ENCODE measurements around the gene RAD51B. TPM values are rescaled to one million over a fixed set of nuclear protein-coding genes. Genes with fewer than 3 reads are reported as not detected.

The RAD51B gene
- total RNA-seq, 3 donors from 2014 or later, result 10.6 to 77.6 (median 33.8) TPM

- no peaks in the 10 kb centered on the region for H3K9me3 ChIP-seq
- peaks cover 0 to 27% of the 10 kb centered on the region in 2 donors for H3K4me1 ChIP-seq
- H3K4me3 ChIP-seq, result no peak overlapping the region
- no peaks in the 10 kb centered on the region for H3K36me3 ChIP-seq
- TF ChIP-seq POLR2A (IDR thresholded peaks at IDR 0.05) (no peak), POLR2AphosphoS5 (IDR thresholded peaks at IDR 0.05) (no peak), CTCF (IDR thresholded peaks at IDR 0.05) (no peak)
- DNase-seq (ENCODE audit: low spot score in 2 of 2), result no peak
- H3K27me3 ChIP-seq, result no peaks in the 10 kb centered on the region
- intact Hi-C loops (cut with DNase I; ENCODE audit: low total_unique reads), result no loop called here
- H3K27ac ChIP-seq, result peak overlapping the region; percentile 84
Observed at GRCh38 chr14:68460541-68460940, 641.0 kb downstream of the RAD51B start.

- Histone ChIP-seq H3K36me3 (no peaks in the 10 kb centered on the region), H3K4me1 (peaks cover 0 to 27% of the 10 kb centered on the region in 2 donors), H3K9me3 (no peaks in the 10 kb centered on the region), H3K27ac (peak overlapping the region in 1 of 2 donors; percentile 84), H3K27me3 (no peaks in the 10 kb centered on the region), H3K4me3 (no peak overlapping the region)
- DNase-seq (ENCODE audit: low spot score in 2 of 2), result no peak
- TF ChIP-seq POLR2AphosphoS5 (IDR thresholded peaks at IDR 0.05) (no peak), POLR2A (IDR thresholded peaks at IDR 0.05) (no peak), CTCF (IDR thresholded peaks at IDR 0.05) (no peak)
- intact Hi-C loops (cut with DNase I; ENCODE audit: low total_unique reads), result no loop called here
Observed at GRCh38 chr14:68461086-68461485, 641.5 kb downstream of the RAD51B start.

- H3K4me1 ChIP-seq, result peaks cover 0 to 27% of the 10 kb centered on the region in 2 donors
- H3K36me3 ChIP-seq, result no peaks in the 10 kb centered on the region
- TF ChIP-seq POLR2A (IDR thresholded peaks at IDR 0.05) (no peak), POLR2AphosphoS5 (IDR thresholded peaks at IDR 0.05) (no peak), CTCF (IDR thresholded peaks at IDR 0.05) (no peak)
- H3K4me3 ChIP-seq, result no peak overlapping the region
- no peaks in the 10 kb centered on the region for H3K27me3 ChIP-seq
- no peak overlapping the region for H3K27ac ChIP-seq
- intact Hi-C loops (cut with DNase I; ENCODE audit: low total_unique reads), result no loop called here
- DNase-seq (ENCODE audit: low spot score in 2 of 2), result no peak
- no peaks in the 10 kb centered on the region for H3K9me3 ChIP-seq
Observed at GRCh38 chr14:68462683-68463082, 643.1 kb downstream of the RAD51B start.

- TF ChIP-seq POLR2AphosphoS5 (IDR thresholded peaks at IDR 0.05) (no peak), POLR2A (IDR thresholded peaks at IDR 0.05) (no peak), CTCF (IDR thresholded peaks at IDR 0.05) (no peak)
- no peak for DNase-seq (ENCODE audit: low spot score in 2 of 2)
- Histone ChIP-seq H3K9me3 (no peaks in the 10 kb centered on the region), H3K27me3 (no peaks in the 10 kb centered on the region), H3K4me1 (peaks cover 0 to 24% of the 10 kb centered on the region in 2 donors), H3K27ac (no peak overlapping the region), H3K36me3 (no peaks in the 10 kb centered on the region), H3K4me3 (no peak overlapping the region)
- intact Hi-C loops (cut with DNase I; ENCODE audit: low total_unique reads), result no loop called here
Observed at GRCh38 chr14:68463299-68463698, 643.7 kb downstream of the RAD51B start.

- no peak overlapping the region for H3K27ac ChIP-seq
Observed at GRCh38 chr14:68463705-68464374, 644.3 kb downstream of the RAD51B start.

More at GRCh38 chr14:68463705-68464374, 644.3 kb downstream of the RAD51B start:
- TF ChIP-seq POLR2A (IDR thresholded peaks at IDR 0.05) (no peak), POLR2AphosphoS5 (IDR thresholded peaks at IDR 0.05) (no peak), CTCF (IDR thresholded peaks at IDR 0.05) (no peak)
- Histone ChIP-seq H3K27me3 (no peaks in the 10 kb centered on the region), H3K9me3 (no peaks in the 10 kb centered on the region), H3K36me3 (no peaks in the 10 kb centered on the region), H3K4me1 (peaks cover 0 to 19% of the 10 kb centered on the region in 2 donors), H3K4me3 (no peak overlapping the region)
- no peak for DNase-seq (ENCODE audit: low spot score in 2 of 2)
- intact Hi-C loops (cut with DNase I; ENCODE audit: low total_unique reads), result no loop called here
